ENCODE measurements around the gene SNAP25. TPM values are rescaled to one million over a fixed set of nuclear protein-coding genes. Genes with fewer than 3 reads are reported as not detected.

The SNAP25 gene
- total RNA-seq, 1 donor from 2014 or later, result 1.2 TPM

DNA sequence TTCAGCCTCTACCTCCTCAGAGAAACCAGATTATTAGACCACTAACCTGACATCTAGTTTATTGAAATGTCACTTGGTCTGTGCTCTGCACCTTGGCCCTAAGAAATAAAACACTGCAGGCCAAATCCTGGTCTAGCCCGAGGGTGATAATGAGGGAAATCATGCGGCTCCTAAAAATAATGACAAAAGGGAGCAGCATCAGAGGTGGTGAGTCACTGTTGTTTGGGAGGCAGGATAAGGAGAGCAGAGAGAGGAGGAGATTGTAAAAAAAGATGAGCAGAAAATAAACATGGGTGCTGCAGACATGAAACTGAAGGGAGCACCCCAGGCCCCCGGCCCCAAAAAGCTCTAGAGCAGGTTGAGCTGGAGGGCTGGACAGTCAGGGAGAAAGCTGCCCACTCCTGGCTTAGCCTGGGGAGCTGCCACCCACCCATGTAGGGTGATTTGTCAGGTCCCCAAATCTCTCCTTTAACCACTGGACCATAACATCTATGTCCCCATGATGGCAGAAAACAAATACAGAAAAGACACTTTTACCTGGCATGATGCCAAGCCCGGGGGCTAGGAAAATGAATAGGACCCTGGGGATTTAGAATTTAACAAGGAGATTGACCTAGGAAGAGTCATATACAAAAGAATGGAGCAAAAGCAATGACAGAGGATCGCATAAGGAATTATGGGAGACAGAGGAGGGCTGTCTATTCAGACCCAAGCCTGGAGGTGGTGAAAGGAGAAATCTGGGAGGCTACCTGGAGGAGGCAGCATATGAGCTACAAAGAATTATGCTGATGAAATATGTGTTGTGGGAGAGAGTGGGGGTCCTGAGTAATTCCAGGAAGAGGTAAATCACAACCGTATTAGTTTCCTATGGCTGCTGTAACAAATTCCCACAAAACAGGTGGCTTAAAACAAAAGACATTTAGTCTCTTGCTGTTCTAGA lies 103.7 kb downstream of the SNAP25 start:
- intact Hi-C loops (cut with DNase I), result no loop called here
- DNase-seq (ENCODE audit: low spot score), result no peak

DNA sequence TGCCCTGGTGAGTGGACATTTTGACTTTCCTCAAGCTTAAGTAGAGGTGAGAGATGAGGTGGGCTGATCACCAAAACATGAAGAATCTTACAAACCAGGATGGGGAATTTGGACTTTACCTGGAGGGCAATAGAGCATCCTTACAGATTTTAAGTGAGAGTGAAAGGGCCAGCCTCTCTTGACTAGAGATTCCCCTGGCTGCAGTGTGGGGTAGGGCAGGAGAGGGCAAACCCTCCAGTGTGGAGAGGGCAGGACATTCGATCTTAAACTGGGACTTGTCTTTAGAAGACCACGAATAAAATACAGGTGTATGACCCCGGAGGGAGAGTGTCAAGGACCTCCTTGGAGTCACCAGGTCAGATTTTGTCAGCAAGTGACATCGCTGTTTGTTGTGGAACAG lies 105.1 kb downstream of the SNAP25 start:
- intact Hi-C loops (cut with DNase I), result no loop called here
- DNase-seq (ENCODE audit: low spot score), result no peak

DNA sequence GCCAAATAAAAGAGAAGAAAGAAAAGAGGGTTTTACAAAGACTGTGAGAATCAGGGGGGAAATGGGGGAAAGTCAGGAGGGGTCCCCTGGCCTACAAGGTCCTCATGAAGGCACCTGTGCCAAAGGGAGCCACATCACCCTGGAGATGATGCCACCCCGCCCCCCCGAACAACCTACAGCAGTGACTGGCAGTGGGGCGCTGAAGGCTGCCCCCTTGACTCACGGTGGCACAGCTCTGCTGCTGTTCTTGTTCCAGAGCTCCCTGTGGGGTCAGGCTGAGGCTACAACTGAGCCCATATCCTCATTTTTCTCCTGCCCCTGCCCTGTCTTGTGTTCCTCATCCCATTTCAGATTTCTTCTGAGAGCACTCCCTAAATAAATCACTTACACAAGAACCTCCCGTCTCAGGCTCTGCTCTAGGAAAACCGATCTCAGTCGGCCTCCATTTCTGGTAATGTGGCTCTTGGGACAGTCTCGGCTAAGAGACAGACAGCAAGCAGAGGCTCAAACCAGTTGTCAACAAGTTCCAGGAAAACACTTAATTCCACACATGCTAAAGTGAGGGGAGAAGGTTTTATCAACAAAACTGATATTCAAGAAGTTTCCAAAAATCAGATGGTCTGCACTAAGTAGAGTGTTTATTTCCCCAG lies 105.7 kb downstream of the SNAP25 start:
- intact Hi-C loops (cut with DNase I), result no loop called here
- DNase-seq (ENCODE audit: low spot score), result no peak

DNA sequence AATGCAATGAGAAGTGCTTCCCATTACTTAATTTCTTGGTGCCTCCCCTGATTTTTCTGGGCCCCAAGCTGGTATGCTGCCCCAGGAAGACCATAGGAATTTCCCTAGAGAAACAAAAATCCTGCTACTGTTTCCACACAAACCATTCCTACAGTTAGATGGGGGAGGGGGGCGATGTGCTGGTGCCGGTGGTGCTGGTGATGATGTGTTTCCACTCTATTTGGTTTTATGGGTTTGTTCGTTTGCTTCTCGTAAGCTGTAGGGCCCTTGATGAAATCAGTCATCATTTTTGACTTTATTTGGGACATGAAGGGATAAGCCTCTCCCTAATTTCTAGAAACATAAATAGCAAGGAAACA lies 110.2 kb downstream of the SNAP25 start:
- intact Hi-C loops (cut with DNase I), result no loop called here
- DNase-seq (ENCODE audit: low spot score), result no peak

DNA sequence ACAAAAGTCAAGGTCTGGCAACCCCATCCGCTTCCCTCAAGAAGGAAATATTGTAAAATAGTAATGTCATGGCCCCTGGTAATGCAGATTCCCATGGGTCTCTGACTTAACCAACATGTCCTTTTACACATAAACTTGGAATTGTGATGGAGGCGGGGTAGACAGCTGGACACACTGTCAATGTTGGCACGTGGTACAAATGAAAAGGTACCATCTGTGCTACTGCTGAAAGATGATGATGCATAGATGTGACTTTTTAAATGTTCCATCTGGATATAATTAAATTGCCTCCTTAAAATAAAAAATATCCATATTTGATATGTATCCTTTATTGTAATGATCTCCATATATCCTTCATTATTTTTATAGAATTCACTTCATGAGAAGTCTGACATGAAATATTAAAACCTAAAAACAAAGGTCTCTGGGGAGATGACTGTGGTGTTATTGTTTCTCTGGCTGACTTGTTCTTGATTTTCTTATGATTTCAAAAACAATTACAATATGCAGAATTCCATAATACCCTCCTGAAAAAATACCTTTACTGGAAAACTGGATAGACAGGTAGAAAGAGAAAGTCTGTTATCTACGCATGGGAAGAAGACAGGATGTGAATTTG lies 110.9 kb downstream of the SNAP25 start:
- no peak for DNase-seq (ENCODE audit: low spot score)
- intact Hi-C loops (cut with DNase I), result no loop called here

DNA sequence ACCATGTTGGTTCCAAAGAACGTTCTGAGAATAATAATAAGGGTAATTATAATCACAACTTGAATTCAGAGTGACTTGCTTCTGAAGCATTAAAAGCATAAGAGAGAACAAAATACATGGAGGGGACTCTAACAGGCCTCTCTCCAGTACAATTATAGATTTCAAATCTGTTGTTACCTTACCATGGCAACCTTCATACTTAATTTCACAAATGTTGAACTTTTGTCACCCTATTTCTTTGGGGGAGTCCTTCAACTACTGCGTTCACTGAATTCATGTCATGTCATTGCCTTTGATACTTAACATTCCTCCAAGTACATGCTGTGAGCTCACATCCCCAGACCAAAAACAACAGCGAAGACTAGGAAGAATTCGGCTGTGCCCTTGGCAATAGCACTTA lies 111.4 kb downstream of the SNAP25 start:
- intact Hi-C loops (cut with DNase I), result no loop called here
- DNase-seq (ENCODE audit: low spot score), result no peak

DNA sequence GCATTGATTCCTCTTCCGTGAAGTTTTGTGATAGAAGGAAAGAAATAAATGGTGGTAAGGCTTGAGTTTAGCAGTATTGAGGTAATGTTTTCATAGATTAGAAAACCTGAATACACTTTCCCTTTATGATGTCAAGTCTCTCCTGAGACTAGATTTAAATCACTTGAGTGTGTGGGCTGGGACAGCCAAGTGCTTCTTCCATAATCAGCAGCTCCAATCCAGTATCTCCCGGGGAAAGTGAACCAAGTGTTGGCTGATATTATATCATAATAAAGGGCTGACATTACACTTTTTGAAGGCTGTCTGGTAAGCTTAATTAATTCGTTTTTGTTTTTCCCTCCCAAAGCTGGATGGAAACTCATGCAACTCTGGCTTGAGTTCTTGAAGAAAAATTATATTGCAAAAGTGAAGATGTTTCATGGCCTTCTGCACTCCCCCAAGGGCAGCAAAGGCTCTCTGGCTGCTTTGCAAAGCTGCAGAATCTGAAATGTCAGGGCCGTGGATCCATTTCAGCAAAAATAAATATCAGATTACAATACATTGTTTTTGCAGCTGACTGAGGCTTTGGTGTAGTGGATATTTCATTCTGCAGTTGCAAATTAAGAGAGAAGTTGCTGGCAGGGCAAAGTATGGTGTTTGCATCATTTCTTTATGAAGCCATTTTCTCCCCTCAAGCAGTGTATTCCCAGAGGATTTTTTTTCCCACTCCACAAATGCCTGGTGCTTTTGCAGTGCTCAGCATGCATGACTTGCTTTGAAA lies 114.2 kb downstream of the SNAP25 start:
- DNase-seq (ENCODE audit: low spot score), result no peak
- intact Hi-C loops (cut with DNase I), result no loop called here

DNA sequence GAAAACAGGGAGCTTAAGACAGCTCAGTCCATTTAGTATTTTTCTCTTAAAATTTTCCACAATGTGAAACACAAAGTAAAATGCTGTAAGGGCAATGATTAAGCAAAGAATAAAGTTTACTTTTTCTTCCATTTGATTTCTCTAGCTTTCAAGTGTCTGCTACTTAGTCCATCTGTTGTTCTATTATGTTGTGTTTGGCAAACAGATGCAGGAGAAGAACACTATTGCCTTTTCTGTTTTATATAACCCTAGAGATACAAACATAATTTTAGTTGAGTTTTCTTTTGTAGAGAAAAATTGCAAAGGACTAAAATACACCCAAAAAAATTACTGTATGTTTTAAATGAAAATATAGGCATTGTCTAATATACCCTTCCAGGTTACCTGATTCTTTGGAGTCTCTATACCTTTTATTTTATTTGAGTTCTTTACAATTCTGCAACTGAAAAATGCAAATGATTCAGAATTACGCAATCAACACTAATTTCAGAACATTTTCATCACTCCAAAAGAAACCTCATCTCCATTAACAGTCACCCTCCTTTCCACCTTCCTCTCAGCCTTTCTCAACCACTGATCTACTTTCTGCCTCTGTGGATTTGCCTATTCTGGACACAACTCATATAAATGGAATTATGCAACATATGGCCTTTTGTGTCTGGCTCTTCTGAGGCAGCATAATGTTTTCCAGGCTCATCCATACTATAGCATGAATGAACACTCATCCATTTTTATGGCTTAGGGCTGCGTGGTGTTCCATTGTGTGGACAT lies 118.5 kb downstream of the SNAP25 start:
- no peak for DNase-seq (ENCODE audit: low spot score)
- intact Hi-C loops (cut with DNase I), result no loop called here

DNA sequence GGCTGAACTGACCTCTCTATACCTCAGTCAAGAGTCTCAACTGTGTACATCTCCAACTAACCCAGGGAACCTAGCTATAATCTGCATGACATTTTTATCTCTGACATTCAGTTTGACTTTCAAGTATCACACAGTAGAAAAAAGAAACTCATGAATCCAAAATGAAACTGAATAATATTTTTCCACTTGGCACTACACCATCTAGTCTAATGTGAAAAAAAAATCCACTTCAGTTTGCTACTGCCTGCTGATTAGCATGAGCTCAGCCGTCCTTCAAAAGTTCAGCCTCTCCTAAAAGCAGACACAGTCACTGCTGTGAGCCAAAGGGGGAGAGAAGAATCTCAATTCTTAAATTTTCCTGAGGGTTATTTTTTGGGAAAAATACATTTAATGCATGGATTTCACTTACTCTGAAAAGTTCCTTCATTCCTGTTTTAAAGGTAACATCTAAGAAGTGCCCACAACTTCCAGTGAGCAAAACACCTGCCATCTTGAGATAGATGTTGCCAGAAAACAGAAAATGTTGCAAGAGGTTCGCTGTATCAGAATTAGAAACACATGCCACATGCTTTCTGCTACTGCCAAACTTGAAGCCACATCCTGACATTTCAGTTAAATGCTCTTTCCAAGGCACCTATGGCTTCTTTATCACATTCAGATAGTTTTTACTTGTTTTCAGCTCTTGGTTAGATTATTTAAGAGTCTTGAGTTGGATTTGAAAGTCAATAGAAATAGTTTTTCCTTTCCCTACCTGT lies 120.0 kb downstream of the SNAP25 start:
- intact Hi-C loops (cut with DNase I), result no loop called here

DNA sequence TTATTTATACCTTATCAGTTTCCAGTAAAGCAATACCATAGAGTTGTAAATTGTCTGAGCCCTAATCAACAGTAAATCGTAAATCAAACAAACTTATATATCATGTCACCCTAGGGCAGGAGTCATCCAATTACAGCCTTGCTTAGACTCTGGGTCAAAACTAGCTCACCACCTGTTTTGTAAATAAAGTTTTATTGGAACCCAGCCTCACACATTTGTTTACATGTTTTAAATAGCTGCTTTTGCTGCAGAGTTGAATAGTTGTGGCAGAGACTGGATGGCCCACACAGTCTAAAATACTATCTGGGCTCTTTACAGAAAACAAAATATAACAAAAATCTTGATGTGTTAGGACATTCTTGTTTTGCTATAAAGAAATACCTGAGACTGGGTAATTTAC lies 121.0 kb downstream of the SNAP25 start:
- intact Hi-C loops (cut with DNase I), result no loop called here
- DNase-seq (ENCODE audit: low spot score), result no peak

More for the DNA sequence above, 120.0 kb downstream of the SNAP25 start:
- DNase-seq (ENCODE audit: low spot score), result no peak

DNA sequence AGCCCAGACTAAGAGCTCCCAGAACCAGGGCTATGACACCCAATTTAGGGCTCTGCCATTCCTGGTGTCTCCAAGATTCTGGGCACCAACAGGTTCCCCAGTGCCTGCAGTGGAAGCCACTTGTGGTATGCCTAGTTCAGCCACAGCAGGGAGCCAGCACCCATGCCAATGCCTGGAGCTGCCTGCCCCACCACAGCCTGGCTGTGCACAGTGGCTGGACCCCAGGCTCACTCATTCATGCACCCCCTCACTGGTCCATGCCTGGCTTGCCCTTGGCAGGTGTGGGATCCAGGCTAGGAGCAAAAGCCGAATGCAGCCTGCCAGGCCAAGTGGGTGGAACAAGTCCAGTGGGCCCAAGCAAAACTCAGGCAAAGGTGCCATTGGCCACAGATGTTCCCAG lies 123.5 kb downstream of the SNAP25 start:
- no peak for DNase-seq (ENCODE audit: low spot score)

DNA sequence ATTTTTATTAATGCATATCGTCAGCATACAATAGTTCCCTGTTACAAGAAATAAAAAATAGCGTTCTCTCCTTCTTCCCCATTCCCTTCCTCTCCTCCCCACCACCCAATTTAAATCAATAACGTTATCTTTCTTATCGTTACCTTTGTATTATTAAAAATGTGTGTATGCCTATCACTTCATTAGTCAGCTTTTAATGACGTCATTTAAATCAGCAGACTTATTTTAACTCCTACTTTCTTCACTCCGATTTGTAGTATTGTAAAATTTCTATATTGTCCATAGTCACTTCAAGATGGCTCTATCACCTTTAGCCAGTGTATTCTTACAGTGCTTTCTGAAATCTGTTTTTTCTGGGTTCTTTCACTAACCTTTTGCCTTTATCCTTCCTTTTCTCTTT lies 126.3 kb downstream of the SNAP25 start:
- intact Hi-C loops (cut with DNase I), result no loop called here
- no peak for DNase-seq (ENCODE audit: low spot score)

More for the DNA sequence above, 123.5 kb downstream of the SNAP25 start:
- intact Hi-C loops (cut with DNase I), result no loop called here

DNA sequence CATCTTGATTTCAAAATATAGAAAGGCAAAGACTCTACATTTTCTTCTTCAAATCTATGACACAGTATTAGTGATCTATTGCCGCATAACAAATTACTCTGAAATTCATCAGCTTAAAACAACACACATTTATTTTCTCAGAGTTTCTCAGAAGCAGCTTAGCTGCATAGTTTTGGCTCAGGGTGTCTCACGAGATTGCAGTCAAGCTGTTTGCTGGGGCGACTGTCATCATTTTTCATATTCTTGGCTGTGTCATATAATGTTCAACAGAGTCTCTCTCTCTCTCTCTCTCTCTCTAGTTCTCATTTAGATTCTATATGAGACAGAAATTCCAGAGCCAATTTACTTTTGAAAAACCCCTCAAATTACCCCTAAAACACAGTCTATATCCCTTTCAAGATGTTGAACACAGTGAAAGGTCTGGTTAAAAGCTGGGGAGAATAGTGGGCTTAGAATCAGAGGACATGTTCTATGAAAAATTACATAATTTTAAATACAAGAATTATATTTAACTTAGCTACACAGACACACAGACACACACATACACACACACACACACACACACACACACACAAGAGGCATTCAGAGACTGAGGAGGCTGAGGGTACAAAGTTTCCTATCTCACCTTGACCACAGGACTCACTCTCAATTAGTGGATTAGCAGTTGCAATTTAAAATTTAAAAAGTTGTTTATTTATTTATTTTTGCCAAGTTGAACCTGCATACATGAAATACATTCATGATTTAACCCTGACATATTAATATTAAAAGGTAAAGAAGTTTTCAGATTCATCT lies 128.7 kb downstream of the SNAP25 start:
- intact Hi-C loops (cut with DNase I), result no loop called here
- DNase-seq (ENCODE audit: low spot score), result no peak

DNA sequence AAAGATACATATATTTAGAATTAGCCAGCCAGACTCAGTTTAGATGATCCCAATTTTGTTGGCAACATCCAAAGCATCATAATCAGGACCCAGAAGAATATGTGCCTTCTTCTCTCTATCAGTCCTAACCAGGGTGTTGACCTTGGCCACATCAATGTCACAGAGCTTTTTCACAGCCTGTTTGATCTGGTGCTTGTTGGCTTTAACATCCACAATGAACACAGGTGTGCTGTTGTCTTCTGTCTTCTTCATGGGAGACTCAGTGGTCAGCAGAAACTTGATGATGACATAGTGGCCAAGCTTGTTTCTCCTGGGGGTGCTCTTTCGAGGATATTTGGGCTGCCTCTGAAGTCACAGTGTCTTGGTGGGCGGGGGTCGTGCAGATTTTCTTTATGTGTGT lies 130.5 kb downstream of the SNAP25 start:
- no peak for DNase-seq (ENCODE audit: low spot score)
- intact Hi-C loops (cut with DNase I), result no loop called here

DNA sequence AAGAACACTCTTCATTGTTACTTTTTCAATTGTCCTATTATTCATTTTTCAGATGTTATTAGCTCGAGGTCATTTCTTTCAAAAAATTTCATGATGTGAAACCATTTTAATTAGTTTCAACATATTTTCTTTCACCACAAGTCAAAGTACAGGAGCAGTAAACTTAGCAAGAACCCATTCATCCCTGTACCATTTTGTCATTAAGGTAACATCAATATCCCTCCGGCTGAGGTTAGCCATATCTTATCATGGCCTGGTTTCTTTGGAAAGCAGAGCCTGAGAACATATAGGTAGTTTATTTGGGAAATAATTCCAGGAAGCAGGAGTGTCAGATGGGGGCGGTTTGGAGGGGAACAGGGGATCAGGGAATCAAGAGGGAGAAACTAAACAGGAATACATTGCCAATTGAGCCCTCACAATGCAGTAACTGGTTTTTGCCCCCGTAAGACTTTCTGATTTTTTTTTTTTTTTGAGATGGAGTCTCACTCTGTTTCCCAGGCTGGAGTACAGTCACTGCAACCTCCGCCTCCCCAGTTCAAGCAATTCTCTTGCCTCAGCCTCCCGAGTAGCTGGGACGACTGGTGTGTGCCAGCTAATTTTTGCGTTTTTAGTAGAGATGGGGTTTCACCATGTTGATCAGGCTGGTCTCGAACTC lies 131.7 kb downstream of the SNAP25 start:
- intact Hi-C loops (cut with DNase I), result loop anchor here (5.0 to 10.0 kb wide), 2 partner anchors 74 to 213 kb away; no protein-coding TSS in a partner anchor
- DNase-seq (ENCODE audit: low spot score), result no peak

DNA sequence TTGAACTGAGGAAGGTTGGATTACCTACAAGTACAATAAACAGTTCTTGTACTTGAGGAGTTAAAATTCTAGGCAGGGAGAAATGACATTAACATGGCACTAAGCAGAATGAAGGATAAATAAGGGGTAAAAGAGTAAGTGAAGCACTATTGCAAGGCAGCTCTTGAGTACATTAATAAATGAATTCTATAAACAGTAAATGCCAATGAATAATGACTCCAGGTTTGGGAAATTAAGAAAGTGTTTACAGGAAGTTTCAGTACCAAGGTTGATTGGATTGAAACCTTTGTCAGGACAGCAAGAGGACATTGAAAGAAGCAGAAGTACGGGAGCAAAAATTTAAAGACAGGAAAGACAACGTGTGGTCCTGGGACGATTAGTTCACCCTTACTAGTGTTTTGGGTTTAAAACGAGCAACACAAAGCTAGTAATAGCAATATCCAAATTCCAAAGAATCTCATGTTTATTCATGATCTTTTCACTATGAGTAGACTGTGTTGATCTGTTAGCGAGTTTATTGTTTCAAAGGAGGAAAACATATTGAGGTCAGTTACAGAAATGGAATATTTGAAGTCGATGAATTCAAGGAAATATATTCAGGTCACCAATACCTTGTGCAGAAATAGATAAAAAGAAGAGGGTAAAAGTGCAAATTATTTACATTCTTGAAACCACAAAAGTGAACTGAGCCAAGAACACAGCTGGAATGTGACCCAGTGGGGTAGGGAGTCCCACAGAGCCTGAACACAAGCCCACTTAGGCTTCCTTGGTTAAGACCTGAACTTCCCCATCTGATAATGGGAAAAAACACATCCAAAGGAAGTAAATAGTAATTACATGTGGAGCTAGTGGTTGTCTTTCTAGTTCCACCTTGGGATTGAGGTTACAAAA lies 134.5 kb downstream of the SNAP25 start:
- intact Hi-C loops (cut with DNase I), result loop anchor here (5.0 to 10.0 kb wide), 2 partner anchors 72 to 216 kb away; no protein-coding TSS in a partner anchor
- no peak for DNase-seq (ENCODE audit: low spot score)

Data from cardiac septum (tissue), 1 donor.